HepG2 (cell line): Measurements from ENCODE around the gene RAB40C. TPM values are rescaled to one million over a fixed set of nuclear protein-coding genes. Genes with fewer than 3 reads are reported as not detected.

Experiments
- ATAC-seq: fragments of 200-7000 bp; cut with Tn5 transposase; 3 replicates; pipeline ENCODE4 v1.9.1; 2020; ENCODE audit warnings: mild to moderate bottlenecking, moderate library complexity
- BruUV-seq: library from RNA; stranded (reverse); fragments of 400-500 nt; replicated peaks from 2 replicates; lab custom pipeline; 2021; lab: Mats Ljungman, UMichigan
- CTCF ChIA-PET: fragments of 300-600 bp; formaldehyde crosslinking; extraction: SDS; loops from one replicate; lab custom pipeline; 2021; ENCODE audit warnings: low total read pairs, inconsistent platforms, low intra/inter-chr PET ratio; lab: Yijun Ruan, JAX
- POLR2A ChIA-PET: fragments of 350-600 bp; sonication (Branson Sonifier 250); formaldehyde crosslinking; loops from one replicate; lab custom pipeline; 2020; ENCODE audit warnings: antibody characterized with exemption, inconsistent platforms; lab: Yijun Ruan, JAX
- DNase-seq: peaks from one replicate; pipeline ENCODE4 v3.0.0-alpha.2; 2015; ENCODE audit warnings: low spot score
- FAIRE-seq: peaks from 3 replicates; lab custom pipeline; 2011; peaks lifted over from hg19 to GRCh38; lab: Jason Lieb, UNC
- H2AFZ ChIP-seq: one replicate; pipeline ENCODE4 v1.6.1; 2011; ENCODE audit warnings: low read length, inconsistent platforms
- H3K27ac ChIP-seq: fragments of 300-600 bp; 3 replicates; pipeline ENCODE4 v1.8.0; 2011; ENCODE audit warnings: mixed run types, mild to moderate bottlenecking, mixed read lengths, low read length, inconsistent platforms; ENCODE audit not compliant: insufficient read depth; ENCODE audit errors: extremely low read length
- H3K27me3 ChIP-seq, 2 experiments: fragments of 200-600 bp in 1 of 2; 2 replicates in 1 of 2; 3 replicates in 1 of 2; pipeline versions ENCODE4 v1.6.0 to v1.8.0; 2011; ENCODE audit warnings: low read length in 2 of 2, mild to moderate bottlenecking in 2 of 2, moderate library complexity in 2 of 2, inconsistent platforms in 1 of 2; ENCODE audit not compliant: insufficient read depth in 2 of 2, control insufficient read depth in 1 of 2
- H3K36me3 ChIP-seq, 2 experiments: fragments of 200-600 bp in 1 of 2; replicated peaks in 1 of 2; 2 replicates in 1 of 2; 3 replicates in 1 of 2; pipeline versions ENCODE4 v1.5.1 to v1.8.0; 2011; ENCODE audit warnings: low read length in 2 of 2, inconsistent platforms in 1 of 2; ENCODE audit not compliant: insufficient read depth in 2 of 2, control insufficient read depth in 1 of 2
- H3K4me1 ChIP-seq: 2 replicates; pipeline ENCODE4 v1.5.1; 2012; ENCODE audit warnings: low read length, inconsistent platforms; ENCODE audit not compliant: insufficient read depth
- H3K4me2 ChIP-seq: 2 replicates; pipeline ENCODE4 v1.6.0; 2011; ENCODE audit warnings: low read depth, low read length, inconsistent platforms
- H3K4me3 ChIP-seq, 3 experiments: fragments of 200-600 bp in 1 of 3; sonication (generic), shearing (Covaris generic) in 1 of 3; replicated peaks in 1 of 3; 2 replicates each; pipeline ENCODE4 v1.5.1; 2011 to 2016; ENCODE audit warnings: low read length in 3 of 3, inconsistent platforms in 2 of 3, low read depth in 2 of 3, mild to moderate bottlenecking in 2 of 3, control low read depth in 1 of 3, mixed read lengths in 1 of 3; ENCODE audit not compliant: insufficient read depth in 1 of 3
- H3K79me2 ChIP-seq: one replicate; pipeline ENCODE4 v1.6.1; 2011; ENCODE audit warnings: low read length, inconsistent platforms; ENCODE audit not compliant: insufficient read depth
- H3K9ac ChIP-seq: 2 replicates; pipeline ENCODE4 v1.6.0; 2011; ENCODE audit warnings: mild to moderate bottlenecking, low read depth, low read length, inconsistent platforms; ENCODE audit not compliant: insufficient read depth
- H3K9me3 ChIP-seq: 2 replicates; pipeline ENCODE4 v1.5.1; 2012; ENCODE audit warnings: mild to moderate bottlenecking, low read length
- H4K20me1 ChIP-seq: 2 replicates; pipeline ENCODE4 v1.6.0; 2011; ENCODE audit warnings: inconsistent platforms, mild to moderate bottlenecking, low read length, moderate library complexity; ENCODE audit not compliant: insufficient read depth
- EHMT2 ChIP-seq: fragments of 200-600 bp; sonication (generic); IDR thresholded peaks from 2 replicates; pipeline ENCODE4 v1.7.0; 2017; ENCODE audit warnings: antibody characterized with exemption, low read depth, low read length, borderline replicate concordance
- HIC2 ChIP-seq: sonication (generic); formaldehyde crosslinking; IDR thresholded peaks from 2 replicates; pipeline ENCODE4 v1.9.0; 2022; ENCODE audit warnings: low read depth, missing genetic modification reagents
- HNRNPL ChIP-seq: fragments of 200-400 bp; formaldehyde crosslinking; IDR thresholded peaks from 2 replicates; pipeline ENCODE4 v1.6.1; 2017; ENCODE audit warnings: mild to moderate bottlenecking, low read depth, low read length
- MTA1 ChIP-seq: sonication (generic); formaldehyde crosslinking; IDR thresholded peaks from 2 replicates; pipeline ENCODE4 v1.4.0; 2020; ENCODE audit warnings: missing genetic modification reagents, mild to moderate bottlenecking, borderline replicate concordance
- MTF2 ChIP-seq: sonication (generic); formaldehyde crosslinking; IDR thresholded peaks from 2 replicates; pipeline ENCODE4 v1.5.0; 2020; ENCODE audit warnings: missing genetic modification reagents, borderline replicate concordance
- PATZ1 ChIP-seq: sonication (generic); formaldehyde crosslinking; IDR thresholded peaks from 2 replicates; pipeline ENCODE4 v1.4.0; 2020; ENCODE audit warnings: missing genetic modification reagents
- SUZ12 ChIP-seq: fragments of 150-350 bp; IDR thresholded peaks from 2 replicates; pipeline ENCODE4 v1.6.1; 2014; ENCODE audit warnings: low read depth, low read length
- TAF15 ChIP-seq: fragments of 200-400 bp; formaldehyde crosslinking; IDR thresholded peaks from one replicate; pipeline ENCODE4 v1.6.1; 2018; ENCODE audit warnings: mild to moderate bottlenecking, low read depth, low read length; ENCODE audit not compliant: poor library complexity, severe bottlenecking
- ZNF296 ChIP-seq: sonication (generic); formaldehyde crosslinking; conservative IDR thresholded peaks from 2 replicates; pipeline ENCODE4 v1.5.0; 2020; ENCODE audit warnings: mild to moderate bottlenecking, missing genetic modification reagents
- ZNF740 ChIP-seq: sonication (generic); formaldehyde crosslinking; IDR thresholded peaks from 2 replicates; pipeline ENCODE4 v1.4.0; 2020; ENCODE audit warnings: missing genetic modification reagents
- WGBS: methylation state at CpG from one replicate; pipeline ENCODE4 v1.1.6; 2017; ENCODE audit warnings: low lambda C conversion rate; 5-methylcytosine and 5-hydroxymethylcytosine counted together
- in situ Hi-C: cut with HindIII; loops from 2 replicates; pipeline ENCODE4 v1.10.0; 2017; ENCODE audit warnings: low pct_unique_long_range_greater_than_20kb; ENCODE audit not compliant: extremely low pct_ligation_motif_present
- intact Hi-C: fragments of 100-400 bp; cut with micrococcal nuclease; formaldehyde crosslinking; loops from one replicate; pipeline ENCODE4 v1.10.0; 2022; ENCODE audit not compliant: unreplicated experiment
- polyA plus RNA-seq, 8 experiments: library from polyadenylated mRNA; depleted of rRNA in 3 of 8; stranded (reverse) in 7 of 8; unstranded in 1 of 8; fragments of >200 nt; fragmentation: Illumina TruSeq in 4 of 8; extraction: Trizol in 4 of 8; gene quantifications; 2 replicates each; pipeline versions ENCODE4 v1.2.1 to v1.2.3, GENCODE V29; 2011 to 2016; ENCODE audit warnings: low read depth in 4 of 8, missing spikeins in 1 of 8, mixed read lengths in 1 of 8; ENCODE audit not compliant: insufficient read depth in 1 of 8
- total RNA-seq, 5 experiments: library from RNA; depleted of rRNA; stranded (reverse); fragments of >200 nt; fragmentation: Illumina TruSeq; extraction: Trizol; gene quantifications; 2 replicates each; pipeline ENCODE4 v1.2.3, GENCODE V29; 2016; ENCODE audit warnings: low read depth in 1 of 5

Gene RAB40C
- total and polyA plus RNA-seq, 2 of the 13 experiments (the other 11 are each of a cell fraction or from before 2014, with no cell fraction given), result 7.7 to 11.5 TPM

DNA sequence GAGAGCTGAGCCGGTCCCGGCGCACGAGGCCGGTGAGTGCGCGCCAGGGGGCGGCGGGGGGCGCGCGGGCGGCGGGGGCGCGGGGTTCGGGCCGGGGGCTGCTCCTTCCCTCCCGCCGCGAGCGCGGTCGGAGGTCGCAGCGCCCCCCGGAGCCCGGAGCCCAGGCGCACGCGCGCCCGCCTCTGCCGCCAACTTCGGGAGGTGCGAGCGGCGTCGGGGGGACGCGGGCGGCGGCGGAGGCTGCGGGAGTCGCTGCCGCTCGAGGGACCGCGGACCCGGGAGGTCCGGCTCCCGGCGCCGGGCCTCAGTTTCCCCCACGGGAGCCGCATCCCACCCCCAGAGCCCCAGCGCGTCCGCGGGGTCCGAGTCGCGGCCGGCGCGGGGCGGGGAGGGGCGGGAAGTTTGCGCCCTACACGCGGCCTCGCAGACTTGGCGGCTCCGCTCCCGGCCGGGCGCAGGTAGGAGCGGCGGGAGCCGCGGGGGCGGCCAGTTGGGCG lies 29.6 kb upstream of the RAB40C start, which contains the start of gene PRR35 (continued):
- TF ChIP-seq SUZ12, result no peak

- Histone ChIP-seq H3K4me3 (peak overlapping the region in 2 of 3 experiments; percentile 25 to 46; a peak in 2 of 6 replicates), H3K9ac (0 out of 2 replicates have a peak overlapping the region, but pooled peaks have one; percentile 25), H3K79me2 (no peaks in the 10 kb centered on the region), H3K27me3 (peaks cover 17 to 61% of the 10 kb centered on the region in 2 experiments), H2AFZ (no peak overlapping the region), H3K9me3 (no peaks in the 10 kb centered on the region), H3K4me2 (peak overlapping the region; percentile 58), H4K20me1 (no peaks in the 10 kb centered on the region)
- no peak for DNase-seq
- no TSS peak for BruUV-seq
- ChIA-PET CTCF (no interaction called here), POLR2A (interaction anchor here (0.5 kb wide), 1 partner anchor 860 kb away, joined by 3 read pairs; no protein-coding TSS in a partner anchor)
- WGBS, result 0% methylated on average over 2 of the region's 54 CpGs
- no peak for FAIRE-seq
- intact Hi-C loops (no loop called here), in situ Hi-C loops (no loop called here)
- peak; percentile 26; the same call in 1 of the 2 replicates for TF ChIP-seq PATZ1 (CRISPR knock-in tag)
- TF ChIP-seq TAF15, result no peak
- peak; percentile 50; the same call in 1 of the 2 replicates for TF ChIP-seq MTF2 (CRISPR knock-in tag)
- 0 out of 2 replicates have a peak, but pooled peaks have one; percentile 63 for TF ChIP-seq ZNF296 (CRISPR knock-in tag)
- TF ChIP-seq MTA1 (CRISPR knock-in tag), result 0 out of 2 replicates have a peak, but pooled peaks have one; percentile 41
- 0 out of 2 replicates have a peak, but pooled peaks have one; percentile 35 for TF ChIP-seq HNRNPL
- no peak for TF ChIP-seq EHMT2
- peak; percentile 50; the same call in 1 of the 2 replicates for TF ChIP-seq ZNF740 (CRISPR knock-in tag)
- TF ChIP-seq HIC2, result peak; percentile 55; the same call in 1 of the 2 replicates
- TF ChIP-seq, all 625 proteins: peak for 7
- peaks cover 72% of the 10 kb centered on the region for H3K4me1 ChIP-seq
- no peak overlapping the region for H3K27ac ChIP-seq
- no peak for ATAC-seq
- H3K36me3 ChIP-seq, result no peaks in the 10 kb centered on the region
Observed at GRCh38 chr16:560701-561412, 29.0 kb upstream of the RAB40C start.
